HepG2 (cell line): ENCODE results near the gene RABL6. TPM values are rescaled to one million over a fixed set of nuclear protein-coding genes. Genes with fewer than 3 reads are reported as not detected.

ENCODE experiments used
- ARNT2 ChIP-seq: sonication (generic); formaldehyde crosslinking; IDR thresholded peaks from 2 replicates; pipeline ENCODE4 v1.8.0; 2022; ENCODE audit warnings: mild to moderate bottlenecking, low read depth, missing genetic modification reagents, moderate library complexity
- FOXC1 ChIP-seq: sonication (generic); formaldehyde crosslinking; IDR thresholded peaks from 2 replicates; pipeline ENCODE4 v1.8.0; 2022; ENCODE audit warnings: mild to moderate bottlenecking, missing genetic modification reagents, borderline replicate concordance
- GRHL1 ChIP-seq: sonication (generic); formaldehyde crosslinking; conservative IDR thresholded peaks from 2 replicates; pipeline ENCODE4 v1.8.0; 2022; ENCODE audit warnings: missing genetic modification reagents
- HDAC2 ChIP-seq: sonication (generic); formaldehyde crosslinking; IDR thresholded peaks from 2 replicates; pipeline ENCODE4 v1.4.0; 2020; ENCODE audit warnings: missing genetic modification reagents
- HIC2 ChIP-seq: sonication (generic); formaldehyde crosslinking; IDR thresholded peaks from 2 replicates; pipeline ENCODE4 v1.9.0; 2022; ENCODE audit warnings: low read depth, missing genetic modification reagents
- NONO ChIP-seq, 2 experiments: fragments of 450-650 bp in 1 of 2; sonication (generic) in 1 of 2; formaldehyde crosslinking in 1 of 2; IDR thresholded peaks in 1 of 2; conservative IDR thresholded peaks in 1 of 2; 2 replicates each; pipeline versions ENCODE4 v1.6.1 to v1.8.0; 2017 to 2022; ENCODE audit warnings: mild to moderate bottlenecking in 1 of 2, missing genetic modification reagents in 1 of 2, moderate library complexity in 1 of 2
- PHF20 ChIP-seq: sonication (generic); formaldehyde crosslinking; IDR thresholded peaks from 2 replicates; pipeline ENCODE4 v1.5.0; 2020; ENCODE audit warnings: mild to moderate bottlenecking, missing genetic modification reagents
- PHF5A ChIP-seq: IDR thresholded peaks from one replicate; pipeline ENCODE4 v1.6.1; 2018; ENCODE audit warnings: low read depth, missing genetic modification reagents; ENCODE audit not compliant: unreplicated experiment
- UBTF ChIP-seq: sonication (generic); formaldehyde crosslinking; IDR thresholded peaks from 2 replicates; pipeline ENCODE4 v1.4.0; 2020; ENCODE audit warnings: mild to moderate bottlenecking, missing genetic modification reagents
- ZMYM4 ChIP-seq: sonication (generic); formaldehyde crosslinking; IDR thresholded peaks from 2 replicates; pipeline ENCODE4 v1.8.1; 2023; ENCODE audit warnings: mild to moderate bottlenecking, missing genetic modification reagents
- ZNF33B ChIP-seq: sonication (generic); formaldehyde crosslinking; IDR thresholded peaks from 2 replicates; pipeline ENCODE4 v1.5.1; 2020; ENCODE audit warnings: mild to moderate bottlenecking, missing genetic modification reagents
- ZNF407 ChIP-seq: sonication (generic); formaldehyde crosslinking; IDR thresholded peaks from one replicate; pipeline ENCODE4 v1.5.1; 2020; ENCODE audit warnings: mild to moderate bottlenecking, missing genetic modification reagents; ENCODE audit errors: not compliant biosample characterization
- ZNF792 ChIP-seq: IDR thresholded peaks from 2 replicates; pipeline ENCODE4 v1.6.1; 2016
- polyA plus RNA-seq, 8 experiments: library from polyadenylated mRNA; depleted of rRNA in 3 of 8; stranded (reverse) in 7 of 8; unstranded in 1 of 8; fragments of >200 nt; fragmentation: Illumina TruSeq in 4 of 8; extraction: Trizol in 4 of 8; gene quantifications; 2 replicates each; pipeline versions ENCODE4 v1.2.1 to v1.2.3, GENCODE V29; 2011 to 2016; ENCODE audit warnings: low read depth in 4 of 8, missing spikeins in 1 of 8, mixed read lengths in 1 of 8; ENCODE audit not compliant: insufficient read depth in 1 of 8
- total RNA-seq, 5 experiments: library from RNA; depleted of rRNA; stranded (reverse); fragments of >200 nt; fragmentation: Illumina TruSeq; extraction: Trizol; gene quantifications; 2 replicates each; pipeline ENCODE4 v1.2.3, GENCODE V29; 2016; ENCODE audit warnings: low read depth in 1 of 5

Gene RABL6
- total and polyA plus RNA-seq, 2 of the 13 experiments (the other 11 are each of a cell fraction or from before 2014, with no cell fraction given), result 81.5 to 125 TPM

GRCh38 chr9:136882109-136882946 is 74.6 kb downstream of the RABL6 start (continued):
- TF ChIP-seq ZNF792 (CRISPR knock-in tag), result 0 out of 2 replicates have a peak, but pooled peaks have one; percentile 42
- no peak for TF ChIP-seq ZMYM4 (CRISPR knock-in tag)
- peak; percentile 37 for TF ChIP-seq ZNF407
- no peak for TF ChIP-seq ARNT2 (CRISPR knock-in tag)
- TF ChIP-seq HIC2, result peak; percentile 52; the same call in 1 of the 2 replicates
- TF ChIP-seq GRHL1 (CRISPR knock-in tag), result no peak
- TF ChIP-seq FOXC1 (CRISPR knock-in tag), result 0 out of 2 replicates have a peak, but pooled peaks have one; percentile 4
- TF ChIP-seq PHF20 (CRISPR knock-in tag), result no peak
- TF ChIP-seq UBTF (CRISPR knock-in tag), result peak; percentile 84
- TF ChIP-seq HDAC2 (CRISPR knock-in tag), result peak; percentile 87
- TF ChIP-seq ZNF33B (CRISPR knock-in tag), result no peak
- TF ChIP-seq PHF5A, result peak; percentile 57
- no peak for TF ChIP-seq NONO (IDR thresholded peaks at IDR 0.05)
- peak; percentile 63 for TF ChIP-seq NONO (CRISPR knock-in tag; conservative IDR thresholded peaks at IDR 0.05)
